A673 (cell line): Measurements from ENCODE around the gene APOC4. TPM values are rescaled to one million over a fixed set of nuclear protein-coding genes. Genes with fewer than 3 reads are reported as not detected.

Experiments used
- BruUV-seq: library from RNA; stranded (reverse); fragments of 400-500 nt; replicated peaks from 2 replicates; lab custom pipeline; 2021; lab: Mats Ljungman, UMichigan
- CTCF ChIA-PET: fragments of 300-600 bp; sonication (Branson Sonifier 250); formaldehyde crosslinking; loops from one replicate; lab custom pipeline; 2022; ENCODE audit warnings: antibody characterized with exemption; lab: Charles Lee
- POLR2A ChIA-PET: fragments of 300-600 bp; sonication (Branson Sonifier 250); formaldehyde crosslinking; loops from one replicate; lab custom pipeline; 2022; ENCODE audit warnings: antibody characterized with exemption; ENCODE audit not compliant: low non-redundant PET; lab: Charles Lee
- DNase-seq: peaks from one replicate; pipeline ENCODE4 v3.0.0-alpha.2; 2015; ENCODE audit warnings: low spot score
- H3K27ac ChIP-seq: fragments of 200-600 bp; sonication (generic); 2 replicates; pipeline ENCODE4 v1.5.1; 2016; ENCODE audit warnings: mixed run types, low read depth, mild to moderate bottlenecking, mixed read lengths, antibody characterized with exemption, low read length; ENCODE audit not compliant: poor library complexity, severe bottlenecking
- H3K27me3 ChIP-seq: fragments of 200-600 bp; sonication (generic); replicated peaks from 2 replicates; pipeline ENCODE4 v1.6.1; 2017; ENCODE audit warnings: mixed run types, low read depth, mild to moderate bottlenecking, mixed read lengths, antibody characterized with exemption, low read length; ENCODE audit not compliant: insufficient read depth, poor library complexity
- H3K36me3 ChIP-seq: fragments of 200-600 bp; sonication (generic); 2 replicates; pipeline ENCODE4 v1.6.1; 2016; ENCODE audit warnings: mixed run types, mild to moderate bottlenecking, mixed read lengths, antibody characterized with exemption, low read length; ENCODE audit not compliant: insufficient read depth, poor library complexity, severe bottlenecking
- H3K4me1 ChIP-seq: fragments of 200-600 bp; sonication (generic); 2 replicates; pipeline ENCODE4 v1.6.1; 2017; ENCODE audit warnings: mixed run types, mild to moderate bottlenecking, mixed read lengths, antibody characterized with exemption, low read length; ENCODE audit not compliant: insufficient read depth, poor library complexity, severe bottlenecking
- H3K4me3 ChIP-seq: fragments of 200-600 bp; sonication (generic); 2 replicates; pipeline ENCODE4 v1.5.1; 2016; ENCODE audit warnings: low read depth, mixed run types, mild to moderate bottlenecking, mixed read lengths, low read length; ENCODE audit not compliant: poor library complexity, severe bottlenecking
- H3K9me3 ChIP-seq: fragments of 200-600 bp; sonication (generic); 2 replicates; pipeline ENCODE4 v1.6.1; 2016; ENCODE audit warnings: mixed run types, low read depth, mild to moderate bottlenecking, mixed read lengths, antibody characterized with exemption, low read length; ENCODE audit not compliant: poor library complexity, severe bottlenecking
- EZH2 ChIP-seq: fragments of 200-600 bp; sonication (generic); IDR thresholded peaks from 2 replicates; pipeline ENCODE4 v1.6.1; 2017; ENCODE audit warnings: borderline replicate concordance, low read depth, mild to moderate bottlenecking, mixed read lengths, antibody characterized with exemption, low read length; ENCODE audit not compliant: poor library complexity, severe bottlenecking
- intact Hi-C: fragments of 100-400 bp; cut with micrococcal nuclease; formaldehyde crosslinking; loops from one replicate; pipeline ENCODE4 v1.10.0; 2022; ENCODE audit not compliant: unreplicated experiment
- total RNA-seq: library from RNA; stranded (reverse); gene quantifications from 2 replicates; pipeline ENCODE4 v1.2.3, GENCODE V29; 2021
- TF ChIP-seq, protein P1 (sequence below): fragments of 300-800, 200-600 bp; sonication (generic); conservative IDR thresholded peaks from 2 replicates; pipeline ENCODE4 v1.5.1; 2017; ENCODE audit warnings: low read depth, mild to moderate bottlenecking, antibody characterized with exemption, low read length, moderate library complexity, mixed read lengths

APOC4 gene
- total RNA-seq, 1 experiment from 2014 or later, result not detected

DNA sequence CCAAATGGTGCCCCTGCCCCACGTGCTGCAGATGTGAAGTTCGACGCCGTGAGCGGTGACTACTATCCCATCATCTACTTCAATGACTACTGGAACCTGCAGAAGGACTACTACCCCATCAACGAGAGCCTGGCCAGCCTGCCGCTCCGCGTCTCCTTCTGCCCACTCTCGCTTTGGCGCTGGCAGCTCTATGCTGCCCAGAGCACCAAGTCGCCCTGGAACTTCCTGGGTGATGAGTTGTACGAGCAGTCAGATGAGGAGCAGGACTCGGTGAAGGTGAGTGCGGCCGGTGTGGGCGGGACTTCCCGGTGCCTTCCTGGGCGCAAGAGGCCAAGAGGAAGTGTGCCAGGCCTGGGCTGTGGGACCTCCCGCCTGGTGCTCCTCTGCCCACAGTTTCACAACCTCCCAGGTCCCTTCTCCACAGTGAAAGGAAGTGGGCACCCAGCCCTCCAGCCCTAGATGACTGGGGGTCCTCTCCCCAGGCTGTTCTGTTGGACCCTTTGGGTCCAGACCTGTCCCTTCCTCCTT is 45.2 kb downstream of the APOC4 start:
- H3K36me3 ChIP-seq, result peaks cover 29% of the 10 kb centered on the region
- POLR2A ChIA-PET, result no interaction called here
- no peak overlapping the region for H3K4me3 ChIP-seq
- no peaks in the 10 kb centered on the region for H3K4me1 ChIP-seq
- no peaks in the 10 kb centered on the region for H3K9me3 ChIP-seq
- TF ChIP-seq EZH2, result no peak
- TF ChIP-seq, protein P1, sequence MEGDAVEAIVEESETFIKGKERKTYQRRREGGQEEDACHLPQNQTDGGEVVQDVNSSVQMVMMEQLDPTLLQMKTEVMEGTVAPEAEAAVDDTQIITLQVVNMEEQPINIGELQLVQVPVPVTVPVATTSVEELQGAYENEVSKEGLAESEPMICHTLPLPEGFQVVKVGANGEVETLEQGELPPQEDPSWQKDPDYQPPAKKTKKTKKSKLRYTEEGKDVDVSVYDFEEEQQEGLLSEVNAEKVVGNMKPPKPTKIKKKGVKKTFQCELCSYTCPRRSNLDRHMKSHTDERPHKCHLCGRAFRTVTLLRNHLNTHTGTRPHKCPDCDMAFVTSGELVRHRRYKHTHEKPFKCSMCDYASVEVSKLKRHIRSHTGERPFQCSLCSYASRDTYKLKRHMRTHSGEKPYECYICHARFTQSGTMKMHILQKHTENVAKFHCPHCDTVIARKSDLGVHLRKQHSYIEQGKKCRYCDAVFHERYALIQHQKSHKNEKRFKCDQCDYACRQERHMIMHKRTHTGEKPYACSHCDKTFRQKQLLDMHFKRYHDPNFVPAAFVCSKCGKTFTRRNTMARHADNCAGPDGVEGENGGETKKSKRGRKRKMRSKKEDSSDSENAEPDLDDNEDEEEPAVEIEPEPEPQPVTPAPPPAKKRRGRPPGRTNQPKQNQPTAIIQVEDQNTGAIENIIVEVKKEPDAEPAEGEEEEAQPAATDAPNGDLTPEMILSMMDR, result no peak
- intact Hi-C loops, result no loop called here
- CTCF ChIA-PET, result no interaction called here
- H3K27ac ChIP-seq, result no peak overlapping the region
- BruUV-seq, result no TSS peak
- DNase-seq, result no peak
- H3K27me3 ChIP-seq, result no peaks in the 10 kb centered on the region

DNA sequence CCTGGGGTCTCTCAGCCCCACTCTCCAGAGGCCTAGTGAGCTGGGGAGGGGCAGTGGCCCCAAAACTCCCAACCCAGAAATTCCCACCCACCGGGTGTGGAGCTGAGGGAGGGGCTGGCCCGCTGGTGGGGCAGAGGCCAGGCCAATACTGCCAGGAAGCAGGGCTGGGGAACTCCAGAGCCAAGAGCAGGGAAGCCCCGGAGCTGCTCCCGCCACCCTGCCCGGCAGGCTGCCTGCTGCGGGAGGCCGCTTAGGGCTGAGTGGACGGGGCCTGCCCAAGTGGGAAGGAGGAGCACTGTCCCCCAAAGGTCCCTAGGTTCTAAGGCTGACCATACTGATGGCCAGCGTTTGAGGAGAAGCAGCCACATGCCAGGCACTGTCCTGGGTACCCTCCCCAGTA is 46.2 kb downstream of the APOC4 start:
- no peak for TF ChIP-seq EZH2
- TF ChIP-seq, protein P1, result no peak
- peaks cover 26% of the 10 kb centered on the region for H3K36me3 ChIP-seq
- H3K27me3 ChIP-seq, result no peaks in the 10 kb centered on the region
- H3K9me3 ChIP-seq, result no peaks in the 10 kb centered on the region
- H3K4me1 ChIP-seq, result no peaks in the 10 kb centered on the region
- intact Hi-C loops, result no loop called here
- H3K27ac ChIP-seq, result no peak overlapping the region
- DNase-seq, result no peak
- H3K4me3 ChIP-seq, result no peak overlapping the region
- POLR2A ChIA-PET, result no interaction called here
- CTCF ChIA-PET, result interaction anchor here (0.5 to 1.6 kb wide), 2 partner anchors 17 to 71 kb away, joined by 4 to 12 read pairs; no protein-coding TSS in a partner anchor
- no TSS peak for BruUV-seq

DNA sequence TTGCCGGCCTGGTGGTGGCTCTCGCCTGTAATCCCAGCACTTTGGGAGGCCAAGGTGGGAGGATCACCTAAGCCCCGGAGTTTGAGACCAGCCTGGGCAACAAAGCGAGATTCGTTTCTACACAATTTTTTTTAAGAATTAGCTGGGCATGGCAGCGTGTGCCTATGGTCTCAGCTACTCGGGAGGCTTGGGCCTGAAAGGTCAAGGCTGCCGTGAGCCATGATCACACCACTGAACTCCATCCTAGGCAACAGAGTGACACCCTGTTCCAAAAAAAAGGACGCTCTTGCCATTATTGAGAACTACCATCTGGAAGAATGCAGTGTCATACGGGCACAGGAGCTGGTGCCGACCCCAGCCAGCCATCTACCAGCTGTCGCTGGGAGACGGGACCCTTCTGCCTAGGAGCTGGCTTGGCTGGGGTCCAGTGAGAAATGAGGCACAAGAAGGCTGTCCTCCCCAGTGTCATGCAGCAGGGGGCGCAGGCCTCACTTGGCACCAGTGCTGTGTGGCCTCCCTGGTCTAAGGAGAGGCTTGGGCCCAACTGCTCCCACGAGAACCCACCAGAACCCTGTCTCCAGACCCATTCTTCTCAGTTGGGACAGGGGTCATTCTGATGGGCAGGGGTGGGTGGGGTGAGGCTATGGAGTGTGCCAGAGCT is 47.0 kb downstream of the APOC4 start:
- intact Hi-C loops, result no loop called here
- H3K9me3 ChIP-seq, result no peaks in the 10 kb centered on the region
- ChIA-PET CTCF (interaction anchor here (0.5 to 1.6 kb wide), 6 partner anchors 18 to 344 kb away, joined by 3 to 18 read pairs (median 4); no protein-coding TSS in a partner anchor), POLR2A (no interaction called here)
- TF ChIP-seq, protein P1, result peak; percentile 74
- no peak for TF ChIP-seq EZH2
- BruUV-seq, result no TSS peak
- no peak overlapping the region for H3K27ac ChIP-seq
- no peaks in the 10 kb centered on the region for H3K27me3 ChIP-seq
- no peaks in the 10 kb centered on the region for H3K4me1 ChIP-seq
- peaks cover 26% of the 10 kb centered on the region for H3K36me3 ChIP-seq
- peak; percentile 81 for DNase-seq
- no peak overlapping the region for H3K4me3 ChIP-seq
